Vagina (tissue), 2 donors: ENCODE data around the gene HECA. TPM values are rescaled to one million over a fixed set of nuclear protein-coding genes. Genes with fewer than 3 reads are reported as not detected.

ENCODE experiments used
- DNase-seq, 2 donors: peaks; one replicate each; pipeline ENCODE4 v3.0.0-alpha.2; 2017; ENCODE audit errors: extremely low spot score in 2 of 2
- H3K27ac ChIP-seq: fragments of 200-600 bp; sonication (generic); one replicate; pipeline ENCODE4 v1.5.1; 2019
- H3K27me3 ChIP-seq: fragments of 200-600 bp; sonication (generic); one replicate; pipeline ENCODE4 v1.5.1; 2019
- H3K36me3 ChIP-seq, 2 donors: fragments of 200-600 bp; sonication (generic); one replicate each; pipeline ENCODE4 v1.5.1; 2017 to 2019
- H3K4me1 ChIP-seq: fragments of 200-600 bp; sonication (generic); one replicate; pipeline ENCODE4 v1.5.1; 2019
- H3K4me3 ChIP-seq, 2 donors: fragments of 200-600 bp; sonication (generic); 1 replicate in 1 of 2; 2 replicates in 1 of 2; pipeline ENCODE4 v1.5.1; 2016 to 2019
- H3K9me3 ChIP-seq: fragments of 200-600 bp; sonication (generic); one replicate; pipeline ENCODE4 v1.5.1; 2019
- POLR2A ChIP-seq, 2 donors: fragments of 450-650 bp; IDR thresholded peaks; one replicate each; pipeline ENCODE4 v1.6.1; 2017; ENCODE audit warnings: antibody characterized with exemption in 2 of 2, mild to moderate bottlenecking in 2 of 2, moderate library complexity in 2 of 2
- POLR2AphosphoS5 ChIP-seq, 2 donors: sonication (generic); formaldehyde crosslinking; IDR thresholded peaks; one replicate each; pipeline ENCODE4 v1.9.0; 2017; ENCODE audit warnings: antibody characterized with exemption in 2 of 2, mild to moderate bottlenecking in 2 of 2, low read depth in 1 of 2; ENCODE audit not compliant: insufficient read depth in 1 of 2
- intact Hi-C: fragments of 100-400 bp; cut with DNase I; formaldehyde crosslinking; loops from one replicate; pipeline ENCODE4 v1.15.1; 2023
- total RNA-seq: library from RNA; depleted of rRNA; stranded (reverse); fragments of >200 nt; gene quantifications from one replicate; pipeline ENCODE4 v1.2.3, GENCODE V29; 2016
- TF ChIP-seq, protein P1 (sequence below), 3 experiments: fragments of 450-650 bp in 2 of 3; fragments of 200-600 bp in 1 of 3; sonication (generic) in 1 of 3; IDR thresholded peaks; one replicate each; pipeline ENCODE4 v1.5.1; 2017 to 2019; ENCODE audit warnings: antibody characterized with exemption in 3 of 3, mild to moderate bottlenecking in 2 of 3, moderate library complexity in 2 of 3

The HECA gene
- total RNA-seq, 1 donor from 2014 or later: 35.8 TPM

DNA sequence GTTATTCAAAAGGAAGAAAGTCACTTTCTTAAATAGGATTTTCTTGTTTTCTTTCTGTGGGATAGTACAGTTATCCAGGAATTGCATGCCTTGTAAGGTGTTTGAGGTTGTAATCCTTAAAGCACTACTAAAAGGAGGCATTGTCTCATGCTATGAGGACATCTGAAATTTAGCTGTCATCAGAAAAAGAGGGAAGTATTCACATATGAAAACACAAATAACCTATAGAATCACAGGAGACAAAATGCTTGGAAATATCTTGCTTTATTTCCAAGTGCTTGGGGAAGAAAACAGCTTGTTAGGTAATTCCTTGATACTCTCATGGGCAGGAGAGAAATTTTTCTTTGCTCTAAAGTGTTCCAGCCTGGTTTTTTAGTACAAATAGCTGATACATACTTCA lies 40.1 kb downstream of the HECA start:
- no peaks in the 10 kb centered on the region for H3K4me1 ChIP-seq
- H3K27ac ChIP-seq: no peak overlapping the region
- DNase-seq: no peak
- peaks cover 0 to 52% of the 10 kb centered on the region in 2 donors for H3K36me3 ChIP-seq
- TF ChIP-seq POLR2A (IDR thresholded peaks at IDR 0.05): no peak
- TF ChIP-seq POLR2AphosphoS5 (IDR thresholded peaks at IDR 0.05; ENCODE audit: insufficient read depth in 1 of 2, low read depth in 1 of 2): no peak
- TF ChIP-seq, protein P1, sequence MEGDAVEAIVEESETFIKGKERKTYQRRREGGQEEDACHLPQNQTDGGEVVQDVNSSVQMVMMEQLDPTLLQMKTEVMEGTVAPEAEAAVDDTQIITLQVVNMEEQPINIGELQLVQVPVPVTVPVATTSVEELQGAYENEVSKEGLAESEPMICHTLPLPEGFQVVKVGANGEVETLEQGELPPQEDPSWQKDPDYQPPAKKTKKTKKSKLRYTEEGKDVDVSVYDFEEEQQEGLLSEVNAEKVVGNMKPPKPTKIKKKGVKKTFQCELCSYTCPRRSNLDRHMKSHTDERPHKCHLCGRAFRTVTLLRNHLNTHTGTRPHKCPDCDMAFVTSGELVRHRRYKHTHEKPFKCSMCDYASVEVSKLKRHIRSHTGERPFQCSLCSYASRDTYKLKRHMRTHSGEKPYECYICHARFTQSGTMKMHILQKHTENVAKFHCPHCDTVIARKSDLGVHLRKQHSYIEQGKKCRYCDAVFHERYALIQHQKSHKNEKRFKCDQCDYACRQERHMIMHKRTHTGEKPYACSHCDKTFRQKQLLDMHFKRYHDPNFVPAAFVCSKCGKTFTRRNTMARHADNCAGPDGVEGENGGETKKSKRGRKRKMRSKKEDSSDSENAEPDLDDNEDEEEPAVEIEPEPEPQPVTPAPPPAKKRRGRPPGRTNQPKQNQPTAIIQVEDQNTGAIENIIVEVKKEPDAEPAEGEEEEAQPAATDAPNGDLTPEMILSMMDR (IDR thresholded peaks at IDR 0.05): no peak
- H3K4me3 ChIP-seq: no peak overlapping the region
- no peaks in the 10 kb centered on the region for H3K9me3 ChIP-seq
- intact Hi-C loops: no loop called here
- H3K27me3 ChIP-seq: no peaks in the 10 kb centered on the region

DNA sequence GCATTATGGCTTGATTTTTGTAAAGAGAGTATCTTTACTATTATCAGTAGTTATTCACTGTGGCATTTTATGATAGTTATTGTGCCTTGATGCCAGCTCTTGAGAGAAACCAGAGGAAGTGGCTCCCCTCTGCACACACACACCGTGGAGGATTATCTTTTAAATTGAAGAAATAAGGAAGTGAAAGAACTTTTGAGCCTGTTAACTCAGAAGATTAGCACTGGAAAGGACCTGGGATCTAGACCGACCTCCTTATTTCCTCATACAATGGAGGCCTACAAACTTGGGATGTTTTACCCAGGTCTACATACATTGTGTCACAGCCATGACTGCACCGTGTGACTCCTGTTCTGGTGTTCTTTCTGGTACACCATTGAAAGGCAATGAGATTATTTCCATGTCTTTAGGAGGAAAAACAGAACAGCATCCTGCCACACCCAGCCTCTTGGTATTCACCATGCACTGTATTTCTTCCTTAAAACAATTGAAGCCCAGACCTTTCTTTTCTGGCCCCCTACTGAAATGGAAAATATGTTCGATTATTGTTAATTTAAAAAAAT lies 40.6 kb downstream of the HECA start:
- H3K27ac ChIP-seq: no peak overlapping the region
- TF ChIP-seq POLR2AphosphoS5 (IDR thresholded peaks at IDR 0.05; ENCODE audit: insufficient read depth in 1 of 2, low read depth in 1 of 2) (no peak), POLR2A (IDR thresholded peaks at IDR 0.05) (no peak)
- TF ChIP-seq, protein P1 (IDR thresholded peaks at IDR 0.05): no peak
- H3K36me3 ChIP-seq: peaks cover 0 to 58% of the 10 kb centered on the region in 2 donors
- no peak overlapping the region for H3K4me3 ChIP-seq
- H3K27me3 ChIP-seq: no peaks in the 10 kb centered on the region
- no peaks in the 10 kb centered on the region for H3K9me3 ChIP-seq
- no peaks in the 10 kb centered on the region for H3K4me1 ChIP-seq
- no peak for DNase-seq
- intact Hi-C loops: no loop called here

DNA sequence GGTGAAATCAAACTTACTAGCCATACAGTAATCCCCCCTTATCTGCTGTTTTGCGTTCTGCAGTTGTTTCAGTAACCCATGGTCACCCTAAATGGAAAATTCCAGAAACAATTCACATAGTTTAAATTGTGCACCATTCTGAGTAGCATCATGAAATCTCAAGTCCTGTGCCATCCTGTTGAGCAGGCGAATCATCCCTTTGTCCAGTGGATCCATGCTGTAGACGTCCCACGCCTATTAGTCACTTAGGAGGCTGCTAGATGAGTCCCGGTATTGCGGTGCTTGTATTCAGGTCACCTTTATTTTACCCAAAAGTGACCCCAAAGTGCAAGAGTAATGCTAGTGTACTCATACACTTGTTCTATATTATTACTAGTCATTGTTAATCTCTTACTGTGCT lies 46.4 kb downstream of the HECA start:
- intact Hi-C loops: no loop called here
- no peaks in the 10 kb centered on the region for H3K9me3 ChIP-seq
- TF ChIP-seq POLR2AphosphoS5 (IDR thresholded peaks at IDR 0.05; ENCODE audit: insufficient read depth in 1 of 2, low read depth in 1 of 2) (no peak), POLR2A (IDR thresholded peaks at IDR 0.05) (no peak)
- TF ChIP-seq, protein P1 (IDR thresholded peaks at IDR 0.05): no peak
- H3K27me3 ChIP-seq: no peaks in the 10 kb centered on the region
- H3K4me3 ChIP-seq: no peak overlapping the region
- peaks cover 0 to 50% of the 10 kb centered on the region in 2 donors for H3K36me3 ChIP-seq
- no peak overlapping the region for H3K27ac ChIP-seq
- H3K4me1 ChIP-seq: no peaks in the 10 kb centered on the region
- no peak for DNase-seq

DNA sequence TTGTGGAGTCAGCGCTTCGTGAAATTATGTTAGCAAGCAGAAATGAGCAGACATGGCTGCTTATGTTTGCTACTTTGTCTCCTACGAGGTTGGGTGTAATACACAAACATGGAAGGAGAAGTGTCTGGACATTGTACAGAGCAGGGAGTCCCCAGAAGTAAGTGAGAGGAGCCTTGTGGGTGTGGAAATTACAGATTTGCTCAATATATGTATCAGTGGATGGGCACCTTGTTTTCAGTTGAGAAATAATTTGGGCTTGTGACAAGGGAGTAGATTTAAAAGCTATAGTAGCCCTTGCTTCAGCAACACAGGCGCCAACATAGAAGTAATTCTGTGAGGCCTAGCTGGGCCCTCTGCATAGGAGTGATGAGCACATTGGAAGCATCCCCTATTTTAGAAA lies 49.2 kb downstream of the HECA start:
- no peak overlapping the region for H3K4me3 ChIP-seq
- no peak for DNase-seq
- no peaks in the 10 kb centered on the region for H3K9me3 ChIP-seq
- intact Hi-C loops: no loop called here
- H3K27ac ChIP-seq: no peak overlapping the region
- TF ChIP-seq, protein P1 (IDR thresholded peaks at IDR 0.05): no peak
- TF ChIP-seq POLR2AphosphoS5 (IDR thresholded peaks at IDR 0.05; ENCODE audit: insufficient read depth in 1 of 2, low read depth in 1 of 2) (no peak), POLR2A (IDR thresholded peaks at IDR 0.05) (no peak)
- H3K4me1 ChIP-seq: no peaks in the 10 kb centered on the region
- H3K36me3 ChIP-seq: peaks cover 0 to 24% of the 10 kb centered on the region in 2 donors
- H3K27me3 ChIP-seq: no peaks in the 10 kb centered on the region

DNA sequence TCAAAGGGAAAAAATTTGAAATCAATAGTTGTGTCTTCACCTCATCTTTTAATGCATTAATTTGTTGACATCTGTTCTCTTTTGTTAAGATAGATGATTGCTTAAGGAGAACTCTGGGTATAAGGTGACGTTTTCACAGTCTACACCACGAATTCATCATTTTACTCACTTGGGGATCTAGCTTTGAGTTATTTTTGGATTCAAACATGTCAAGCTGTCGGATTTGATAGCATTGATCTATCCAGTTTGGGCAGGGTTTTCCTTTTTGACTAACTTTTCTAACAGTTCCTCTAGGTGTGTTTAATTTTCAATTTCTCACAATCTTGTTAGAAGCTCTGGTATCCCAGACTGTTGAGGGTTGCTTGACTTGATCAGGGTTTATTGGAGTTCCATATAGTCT lies 49.6 kb downstream of the HECA start:
- TF ChIP-seq, protein P1 (IDR thresholded peaks at IDR 0.05): no peak
- TF ChIP-seq POLR2AphosphoS5 (IDR thresholded peaks at IDR 0.05; ENCODE audit: insufficient read depth in 1 of 2, low read depth in 1 of 2) (no peak), POLR2A (IDR thresholded peaks at IDR 0.05) (no peak)
- H3K36me3 ChIP-seq: peaks cover 0 to 20% of the 10 kb centered on the region in 2 donors
- no peak overlapping the region for H3K4me3 ChIP-seq
- intact Hi-C loops: no loop called here
- no peaks in the 10 kb centered on the region for H3K27me3 ChIP-seq
- no peaks in the 10 kb centered on the region for H3K4me1 ChIP-seq
- no peak for DNase-seq
- no peaks in the 10 kb centered on the region for H3K9me3 ChIP-seq
- H3K27ac ChIP-seq: no peak overlapping the region
